GM08714 (cell line): ENCODE data around the gene GNPDA1.

Experiments used
- H3K4me3 ChIP-seq: fragments of 200-500 bp; sonication (Bioruptor generic); 2 replicates; pipeline ENCODE4 v1.5.1; 2014; ENCODE audit warnings: mild to moderate bottlenecking, low read length, inconsistent platforms
- ZNF274 ChIP-seq: IDR thresholded peaks from 2 replicates; pipeline ENCODE4 v1.6.1; 2012; ENCODE audit warnings: mild to moderate bottlenecking, low read depth, low read length

Gene GNPDA1

DNA sequence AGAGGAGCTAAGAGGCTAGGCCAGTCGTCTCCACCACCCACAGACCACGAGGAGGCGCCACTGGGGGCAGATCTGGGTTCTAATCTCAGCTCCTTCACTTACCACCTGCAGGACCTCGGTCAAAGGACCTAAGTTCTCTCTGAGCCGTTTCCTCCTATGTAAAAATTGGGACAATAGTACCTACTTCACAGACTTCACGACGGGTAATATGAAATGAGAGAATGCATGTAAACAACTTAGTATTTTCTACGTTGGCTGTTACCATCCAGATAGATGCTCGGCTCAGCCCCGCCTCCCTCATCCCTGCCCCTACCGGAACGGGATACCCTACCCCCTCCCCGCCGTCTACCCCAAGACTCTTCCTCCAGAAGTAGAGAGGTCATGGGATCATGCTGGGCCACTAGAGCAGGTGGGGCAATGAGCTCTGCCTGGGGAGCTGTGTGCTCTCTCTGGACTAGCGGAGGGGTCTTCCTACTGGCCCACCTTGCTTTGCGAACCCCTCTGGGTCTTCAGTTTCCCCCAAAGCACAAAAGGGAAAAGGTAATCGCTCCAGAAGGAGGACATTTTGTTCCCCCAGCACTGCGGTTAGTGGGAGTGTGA lies 541 bp downstream of the GNPDA1 start:
- H3K4me3 ChIP-seq, result peak overlapping the region; percentile 59; the same call in 1 of the 2 replicates
- TF ChIP-seq ZNF274, result no peak

DNA sequence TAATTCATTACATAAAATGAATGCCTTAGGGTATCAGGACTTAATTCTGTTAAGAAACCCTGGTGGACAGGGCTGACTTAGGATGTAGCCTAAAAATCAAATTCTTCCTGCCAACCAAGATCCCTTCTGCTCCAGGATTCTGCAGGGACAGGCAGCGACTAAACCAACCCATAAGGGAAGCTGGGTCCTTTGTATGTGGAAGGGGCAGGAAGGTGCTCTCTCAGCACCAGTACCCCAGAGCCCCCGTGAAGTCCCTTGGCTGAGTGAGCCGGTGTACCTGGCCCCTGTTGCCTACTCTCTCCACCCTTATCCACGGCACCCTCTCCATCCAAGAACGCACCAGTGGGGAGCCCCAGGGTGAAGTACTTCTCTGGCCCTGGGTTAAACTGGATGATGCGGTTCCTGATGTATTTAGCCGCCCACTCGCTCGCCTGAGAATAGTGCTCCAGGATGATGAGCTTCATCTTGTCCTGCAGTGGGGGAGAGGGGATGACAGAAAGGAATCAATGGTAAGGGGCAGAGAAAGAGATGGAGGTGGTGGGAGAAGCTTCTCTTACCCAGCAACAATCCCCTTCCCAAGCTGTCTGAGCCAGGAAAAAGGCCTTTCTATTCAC lies 1.1 kb downstream of the GNPDA1 start:
- no peak overlapping the region for H3K4me3 ChIP-seq
- no peak for TF ChIP-seq ZNF274

DNA sequence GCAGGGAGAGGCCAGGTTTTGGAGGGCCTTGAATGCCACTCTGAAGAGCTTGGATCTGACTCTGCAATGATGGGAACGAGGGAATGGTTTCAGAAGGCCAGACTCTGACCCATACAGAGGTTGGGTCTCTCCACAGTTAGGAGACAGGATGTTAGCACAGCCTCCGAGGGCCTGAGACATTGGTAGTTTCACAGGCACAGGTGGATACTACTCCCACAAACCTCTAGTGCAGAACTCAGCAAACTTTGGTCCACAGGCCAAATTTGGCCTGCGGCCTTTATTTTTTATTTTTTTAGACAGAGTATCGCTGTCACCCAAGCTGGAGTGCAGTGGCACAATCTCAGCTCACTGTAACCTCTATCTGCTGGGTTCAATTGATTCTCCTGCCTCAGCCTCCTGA lies 2.9 kb downstream of the GNPDA1 start:
- no peak for TF ChIP-seq ZNF274

DNA sequence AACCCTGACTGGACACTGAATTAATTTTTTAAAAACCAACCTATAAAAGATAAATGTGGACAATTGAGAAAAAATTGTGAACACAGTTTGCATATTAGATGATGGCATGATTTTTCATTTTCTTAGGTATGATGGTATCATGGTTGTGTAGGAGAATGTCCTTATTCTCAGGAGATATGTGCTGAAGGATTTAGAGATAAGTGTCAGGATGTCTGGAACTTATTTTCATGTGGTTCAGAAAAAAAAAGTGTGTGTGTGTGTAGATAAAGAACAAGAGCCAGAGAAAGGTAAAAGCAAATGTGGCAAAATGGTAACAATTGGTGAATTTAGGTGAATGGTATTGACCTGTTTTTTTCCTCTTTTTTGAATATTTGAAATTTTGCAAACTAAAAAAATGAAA lies 4.0 kb downstream of the GNPDA1 start:
- no peak overlapping the region for H3K4me3 ChIP-seq
- no peak for TF ChIP-seq ZNF274

More for the DNA sequence above, 2.9 kb downstream of the GNPDA1 start:
- H3K4me3 ChIP-seq, result no peak overlapping the region

- TF ChIP-seq ZNF274, result no peak
- no peak overlapping the region for H3K4me3 ChIP-seq
Observed at GRCh38 chr5:142007237-142007544, 5.6 kb downstream of the GNPDA1 start.

GRCh38 chr5:142006363-142007236 lies 6.2 kb downstream of the GNPDA1 start:
- H3K4me3 ChIP-seq, result no peak overlapping the region
- no peak for TF ChIP-seq ZNF274

GRCh38 chr5:142003266-142003800 lies 9.5 kb downstream of the GNPDA1 start:
- no peak for TF ChIP-seq ZNF274

DNA sequence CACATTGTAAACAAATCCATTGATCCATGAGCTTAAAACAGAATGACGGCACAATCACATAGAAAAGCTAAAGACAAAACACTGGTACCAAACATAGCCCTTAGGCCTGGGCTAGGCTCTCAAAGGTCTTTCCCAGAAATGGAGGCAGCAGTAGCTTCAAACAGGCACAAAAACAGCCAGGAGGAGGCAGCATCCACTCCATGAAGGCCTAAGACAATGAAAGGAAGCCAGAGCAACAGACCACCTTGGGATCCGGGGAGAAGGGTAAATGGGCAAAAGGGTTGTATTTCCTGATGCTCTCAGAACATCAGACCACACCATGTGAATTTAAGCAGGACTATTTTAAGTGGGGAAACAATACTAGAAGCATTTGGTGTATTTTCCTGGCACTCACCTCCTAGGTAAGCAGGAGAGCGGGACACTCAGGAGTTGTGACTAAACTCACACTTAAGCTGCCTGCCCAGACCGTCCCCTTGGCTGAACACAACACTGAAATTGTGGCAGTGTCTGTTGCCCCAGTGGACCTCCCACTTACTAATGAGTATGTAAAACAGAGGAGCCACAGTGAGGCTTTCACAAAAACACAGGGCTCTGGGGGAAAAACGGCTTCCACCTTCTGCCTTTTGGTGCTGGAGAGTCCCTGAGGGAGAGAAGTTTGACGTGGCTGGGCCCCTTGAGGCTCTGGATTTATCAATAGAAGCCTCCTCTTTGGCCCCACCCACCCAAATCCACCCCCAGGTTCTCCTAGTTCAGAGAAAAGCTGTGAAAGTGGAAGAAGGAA lies 11.9 kb downstream of the GNPDA1 start:
- no peak overlapping the region for H3K4me3 ChIP-seq
- no peak for TF ChIP-seq ZNF274

More at GRCh38 chr5:142003266-142003800, 9.5 kb downstream of the GNPDA1 start:
- no peak overlapping the region for H3K4me3 ChIP-seq

DNA sequence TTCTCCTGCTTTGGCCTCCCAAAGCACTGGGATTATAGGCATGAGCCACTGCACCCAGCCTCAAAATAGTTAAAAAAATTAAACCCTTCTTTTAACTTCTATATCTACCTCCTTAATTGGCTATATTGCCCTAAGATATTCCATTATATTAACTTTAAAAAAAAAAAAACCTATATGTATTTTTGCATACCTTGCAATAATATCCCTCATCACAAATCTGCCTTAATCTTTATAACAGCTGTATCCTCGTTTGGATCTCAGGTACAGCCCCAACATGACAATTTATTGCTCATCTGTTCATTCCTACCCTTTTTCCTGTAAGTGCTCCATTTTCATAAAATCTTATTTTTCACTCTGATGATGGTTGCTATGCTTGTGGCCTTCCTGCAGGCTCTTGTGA lies 12.7 kb downstream of the GNPDA1 start:
- TF ChIP-seq ZNF274, result no peak
- no peak overlapping the region for H3K4me3 ChIP-seq

DNA sequence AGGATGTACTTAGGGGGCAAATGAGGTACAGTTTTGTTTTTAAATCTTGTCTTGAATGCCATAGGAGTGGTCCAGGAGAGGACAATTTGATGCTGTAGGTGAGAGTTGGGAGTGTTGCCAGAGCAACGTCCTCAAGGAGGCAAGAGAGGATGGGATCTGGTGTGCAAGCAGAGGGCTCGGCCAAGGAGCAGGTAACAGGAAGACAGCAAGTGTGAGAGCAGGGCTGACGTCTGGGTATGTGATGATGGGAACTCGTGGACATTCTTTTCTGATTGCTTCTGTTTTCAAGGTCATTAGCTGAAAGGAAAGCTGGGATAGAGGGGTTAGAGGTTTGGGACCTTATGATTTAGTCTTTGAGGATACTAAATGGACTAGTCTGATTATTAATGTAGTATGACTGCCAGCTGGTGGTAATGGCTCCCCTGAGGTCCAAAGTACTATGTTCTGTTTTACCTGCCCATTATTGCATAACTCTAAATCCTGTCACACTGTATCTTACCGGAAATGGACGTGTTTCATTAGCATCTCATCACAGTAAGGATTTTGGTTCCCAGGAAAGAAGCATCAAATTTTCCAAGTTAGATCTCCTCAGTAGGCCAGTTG lies 15.4 kb downstream of the GNPDA1 start:
- H3K4me3 ChIP-seq, result no peak overlapping the region
- no peak for TF ChIP-seq ZNF274

DNA sequence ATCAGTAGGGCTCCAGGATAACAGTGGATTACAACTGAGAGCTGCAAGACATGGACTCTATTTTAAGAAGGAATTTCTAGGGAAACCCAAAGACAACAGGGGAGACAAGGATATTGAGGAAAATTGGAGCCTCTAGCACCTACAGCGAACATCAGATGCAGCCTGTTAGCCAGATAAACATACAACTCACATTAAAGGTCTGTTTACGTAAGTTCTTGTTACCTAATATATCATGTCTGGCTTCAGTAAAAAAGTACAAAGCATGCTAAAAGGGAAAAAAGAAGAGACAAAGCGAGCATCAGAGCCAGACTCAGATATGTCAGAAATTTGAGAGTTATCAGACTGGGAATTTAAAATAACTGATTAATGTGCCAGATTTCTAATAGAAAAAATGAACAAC lies 17.2 kb downstream of the GNPDA1 start:
- no peak overlapping the region for H3K4me3 ChIP-seq
- no peak for TF ChIP-seq ZNF274

- H3K4me3 ChIP-seq, result no peak overlapping the region
- no peak for TF ChIP-seq ZNF274
Observed at GRCh38 chr5:141994511-141995136, 18.2 kb downstream of the GNPDA1 start.

GRCh38 chr5:141992349-141992963 lies 20.4 kb downstream of the GNPDA1 start:
- no peak for TF ChIP-seq ZNF274
- H3K4me3 ChIP-seq, result no peak overlapping the region
